ENCODE data around the gene TJAP1. TPM values are rescaled to one million over a fixed set of nuclear protein-coding genes. Genes with fewer than 3 reads are reported as not detected.

Gene TJAP1
- total RNA-seq, 1 donor from 2014 or later = 12.9 TPM

DNA sequence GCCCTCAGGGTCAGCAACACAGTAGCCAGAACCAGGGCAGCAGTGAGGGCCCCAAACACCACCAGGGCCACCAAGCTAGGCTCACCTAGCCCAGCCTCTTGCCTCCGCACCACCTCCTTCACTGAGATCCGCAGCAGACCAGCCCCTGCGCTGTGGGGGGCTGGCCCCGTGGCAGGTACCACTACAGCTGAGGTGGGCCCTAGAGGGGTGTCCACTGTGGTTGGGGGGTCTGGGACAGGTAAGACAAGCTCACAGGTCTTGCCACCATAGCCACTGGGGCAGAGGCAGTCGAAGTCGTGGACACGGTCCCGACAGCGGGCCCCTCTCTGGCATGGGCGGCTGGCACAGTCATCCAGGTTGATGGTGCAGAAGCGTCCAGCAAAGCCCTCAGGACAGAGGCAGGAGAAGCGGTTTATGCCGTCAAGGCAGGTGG lies 26.7 kb upstream of the TJAP1 start:
- Histone ChIP-seq H3F3A (ENCODE audit: low read depth) (peaks cover 15% of the 10 kb centered on the region), H3K4me3 (no peak overlapping the region), H3K27ac (no peak overlapping the region), H3K4me1 (no peaks in the 10 kb centered on the region), H3K9ac (no peak overlapping the region), H3K27me3 (peaks cover 18% of the 10 kb centered on the region), H3K9me3 (ENCODE audit: low read depth) (no peaks in the 10 kb centered on the region), H3K36me3 (no peaks in the 10 kb centered on the region), H4K20me1 (ENCODE audit: low read depth) (peaks cover 5% of the 10 kb centered on the region), H3K4me2 (no peak overlapping the region), H3K79me2 (ENCODE audit: low read depth) (no peaks in the 10 kb centered on the region), H2AFZ (replicated peaks) (no peak overlapping the region)
- Mint-ChIP-seq H3K4me1 (peaks cover 2% of the 10 kb centered on the region), H3K9me3 (no peaks in the 10 kb centered on the region), H3K36me3 (peaks cover 1% of the 10 kb centered on the region), H3K4me3 (no peak overlapping the region), H3K27me3 (ENCODE audit: insufficient read depth, low read depth) (peaks cover 16% of the 10 kb centered on the region), H3K27ac (no peak overlapping the region)
- no peak for TF ChIP-seq EZH2 (IDR thresholded peaks at IDR 0.05)
- TF ChIP-seq EZH2phosphoT487 (IDR thresholded peaks at IDR 0.05) = no peak
- TF ChIP-seq, protein P1, sequence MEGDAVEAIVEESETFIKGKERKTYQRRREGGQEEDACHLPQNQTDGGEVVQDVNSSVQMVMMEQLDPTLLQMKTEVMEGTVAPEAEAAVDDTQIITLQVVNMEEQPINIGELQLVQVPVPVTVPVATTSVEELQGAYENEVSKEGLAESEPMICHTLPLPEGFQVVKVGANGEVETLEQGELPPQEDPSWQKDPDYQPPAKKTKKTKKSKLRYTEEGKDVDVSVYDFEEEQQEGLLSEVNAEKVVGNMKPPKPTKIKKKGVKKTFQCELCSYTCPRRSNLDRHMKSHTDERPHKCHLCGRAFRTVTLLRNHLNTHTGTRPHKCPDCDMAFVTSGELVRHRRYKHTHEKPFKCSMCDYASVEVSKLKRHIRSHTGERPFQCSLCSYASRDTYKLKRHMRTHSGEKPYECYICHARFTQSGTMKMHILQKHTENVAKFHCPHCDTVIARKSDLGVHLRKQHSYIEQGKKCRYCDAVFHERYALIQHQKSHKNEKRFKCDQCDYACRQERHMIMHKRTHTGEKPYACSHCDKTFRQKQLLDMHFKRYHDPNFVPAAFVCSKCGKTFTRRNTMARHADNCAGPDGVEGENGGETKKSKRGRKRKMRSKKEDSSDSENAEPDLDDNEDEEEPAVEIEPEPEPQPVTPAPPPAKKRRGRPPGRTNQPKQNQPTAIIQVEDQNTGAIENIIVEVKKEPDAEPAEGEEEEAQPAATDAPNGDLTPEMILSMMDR (IDR thresholded peaks at IDR 0.05) = no peak
- no peak for DNase-seq (ENCODE audit: low spot score)

DNA sequence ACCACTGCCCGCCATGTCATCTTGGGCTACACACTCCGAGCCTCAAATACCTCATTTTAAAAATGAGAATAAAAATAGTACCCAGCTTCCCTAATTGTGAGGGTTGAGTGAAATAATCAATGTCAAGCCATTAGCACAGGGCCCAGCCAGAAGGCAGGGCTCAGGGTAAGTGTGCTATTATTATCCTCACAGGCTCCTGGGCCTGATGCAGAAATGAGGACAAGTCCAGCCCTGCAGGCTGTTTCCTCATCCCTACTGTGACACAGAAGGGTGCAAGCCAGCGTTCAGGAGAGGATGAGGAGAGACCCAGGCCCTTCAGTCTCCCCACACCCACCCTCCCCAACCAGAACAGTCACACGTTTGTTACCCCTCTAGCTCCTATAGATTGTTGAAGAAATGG lies 26.0 kb upstream of the TJAP1 start:
- no peak overlapping the region for H3K4me3 Mint-ChIP-seq
- H3K27me3 ChIP-seq = peaks cover 25% of the 10 kb centered on the region
- H3K4me1 ChIP-seq = no peaks in the 10 kb centered on the region
- H3K36me3 ChIP-seq = no peaks in the 10 kb centered on the region
- peaks cover 8% of the 10 kb centered on the region for H3K4me1 Mint-ChIP-seq
- DNase-seq (ENCODE audit: low spot score) = no peak
- TF ChIP-seq EZH2phosphoT487 (IDR thresholded peaks at IDR 0.05) (no peak), EZH2 (IDR thresholded peaks at IDR 0.05) (no peak)
- TF ChIP-seq, protein P1 (IDR thresholded peaks at IDR 0.05) = no peak
- no peaks in the 10 kb centered on the region for H3K9me3 Mint-ChIP-seq
- peaks cover 9% of the 10 kb centered on the region for H4K20me1 ChIP-seq (ENCODE audit: low read depth)
- no peak overlapping the region for H3K27ac Mint-ChIP-seq
- H3K27ac ChIP-seq = no peak overlapping the region
- no peak overlapping the region for H2AFZ ChIP-seq (replicated peaks)
- H3K9me3 ChIP-seq (ENCODE audit: low read depth) = no peaks in the 10 kb centered on the region
- H3K36me3 Mint-ChIP-seq = peaks cover 1% of the 10 kb centered on the region
- no peak overlapping the region for H3K4me3 ChIP-seq
- H3K4me2 ChIP-seq = no peak overlapping the region
- H3K79me2 ChIP-seq (ENCODE audit: low read depth) = no peaks in the 10 kb centered on the region
- H3K27me3 Mint-ChIP-seq (ENCODE audit: insufficient read depth, low read depth) = peaks cover 19% of the 10 kb centered on the region
- H3K9ac ChIP-seq = no peak overlapping the region
- peaks cover 21% of the 10 kb centered on the region for H3F3A ChIP-seq (ENCODE audit: low read depth)

DNA sequence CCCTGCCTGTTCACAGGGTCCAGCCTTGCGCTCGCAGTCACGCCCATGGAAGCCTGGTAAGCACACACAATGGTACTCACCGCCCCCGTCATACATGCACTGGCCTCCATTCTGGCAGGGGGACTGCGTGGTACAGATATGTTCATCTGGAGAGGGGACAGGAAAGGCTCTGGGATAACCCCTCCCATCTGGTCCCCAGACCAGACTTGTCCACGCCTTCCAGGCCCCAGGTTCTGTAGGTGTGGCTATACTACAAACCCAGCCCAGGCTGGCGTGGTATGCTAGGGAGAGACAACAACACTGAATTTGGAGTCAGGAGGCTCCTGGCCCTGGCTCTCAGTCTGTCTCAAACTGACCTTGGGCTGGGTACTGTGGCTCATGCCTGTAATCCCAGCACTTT lies 25.4 kb upstream of the TJAP1 start:
- Histone ChIP-seq H3K4me3 (no peak overlapping the region), H3K4me1 (no peaks in the 10 kb centered on the region), H3K79me2 (ENCODE audit: low read depth) (no peaks in the 10 kb centered on the region), H2AFZ (replicated peaks) (no peak overlapping the region), H3F3A (ENCODE audit: low read depth) (peaks cover 27% of the 10 kb centered on the region), H3K9ac (no peak overlapping the region), H3K4me2 (no peak overlapping the region), H3K27me3 (peaks cover 30% of the 10 kb centered on the region), H3K27ac (no peak overlapping the region), H3K9me3 (ENCODE audit: low read depth) (no peaks in the 10 kb centered on the region), H4K20me1 (ENCODE audit: low read depth) (peaks cover 9% of the 10 kb centered on the region), H3K36me3 (no peaks in the 10 kb centered on the region)
- TF ChIP-seq, protein P1 (IDR thresholded peaks at IDR 0.05) = no peak
- TF ChIP-seq EZH2phosphoT487 (IDR thresholded peaks at IDR 0.05) (no peak), EZH2 (IDR thresholded peaks at IDR 0.05) (no peak)
- no peak overlapping the region for H3K4me3 Mint-ChIP-seq
- no peaks in the 10 kb centered on the region for H3K9me3 Mint-ChIP-seq
- peaks cover 1% of the 10 kb centered on the region for H3K36me3 Mint-ChIP-seq
- no peak overlapping the region for H3K27ac Mint-ChIP-seq
- peaks cover 12% of the 10 kb centered on the region for H3K4me1 Mint-ChIP-seq
- H3K27me3 Mint-ChIP-seq (ENCODE audit: insufficient read depth, low read depth) = peaks cover 25% of the 10 kb centered on the region
- DNase-seq (ENCODE audit: low spot score) = no peak

All from neural progenitor cell (in vitro differentiated cells).